ENCODE results near the gene SH3GL3.

The SH3GL3 gene

GRCh38 chr15:83446904-83447709, at the start of gene SH3GL3:
SH3GL3 (plus strand) TSS chr15:83447341; CDS start chr15:83447534, 193 bp downstream.
- FAIRE-seq = no peak

GRCh38 chr15:83398626-83399025, 48.5 kb upstream of the SH3GL3 start:
- no peak for FAIRE-seq

- FAIRE-seq = no peak
These were observed 43.0 kb upstream of the SH3GL3 start for GRCh38 chr15:83404121-83404520.

- FAIRE-seq = no peak
These were observed 36.6 kb upstream of the SH3GL3 start for GRCh38 chr15:83410532-83410931.

DNA sequence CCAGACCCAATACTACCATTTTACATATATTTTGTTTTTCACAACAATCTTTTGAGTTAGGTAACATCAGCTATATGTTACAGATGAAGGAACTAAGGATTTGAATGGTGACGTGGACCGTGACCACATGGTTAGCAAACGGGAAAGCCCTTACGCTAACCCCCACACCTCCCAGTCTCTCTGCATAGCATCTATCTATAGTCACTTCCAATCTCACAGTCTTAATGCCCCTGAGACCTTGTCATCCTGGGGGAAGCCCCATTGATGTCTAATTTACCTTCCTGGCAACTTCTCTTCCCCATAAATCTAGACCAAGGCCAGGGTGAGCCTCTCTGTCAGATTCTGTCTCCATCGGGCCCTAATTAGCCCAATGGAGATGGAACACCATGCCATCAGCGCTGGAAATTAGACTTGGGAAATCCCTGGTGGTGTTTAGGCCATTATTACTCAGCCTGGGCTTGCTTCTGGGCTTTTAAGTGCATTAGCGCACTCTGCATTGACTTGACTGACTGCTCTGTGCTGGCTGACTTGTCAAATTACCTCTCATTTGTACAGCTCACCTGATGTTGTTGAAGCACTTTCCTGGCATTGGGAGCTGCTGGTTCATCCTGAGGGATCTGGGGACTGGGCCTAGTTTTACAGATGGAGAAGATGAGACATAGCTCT, 34.0 kb upstream of the SH3GL3 start:
- FAIRE-seq = no peak

DNA sequence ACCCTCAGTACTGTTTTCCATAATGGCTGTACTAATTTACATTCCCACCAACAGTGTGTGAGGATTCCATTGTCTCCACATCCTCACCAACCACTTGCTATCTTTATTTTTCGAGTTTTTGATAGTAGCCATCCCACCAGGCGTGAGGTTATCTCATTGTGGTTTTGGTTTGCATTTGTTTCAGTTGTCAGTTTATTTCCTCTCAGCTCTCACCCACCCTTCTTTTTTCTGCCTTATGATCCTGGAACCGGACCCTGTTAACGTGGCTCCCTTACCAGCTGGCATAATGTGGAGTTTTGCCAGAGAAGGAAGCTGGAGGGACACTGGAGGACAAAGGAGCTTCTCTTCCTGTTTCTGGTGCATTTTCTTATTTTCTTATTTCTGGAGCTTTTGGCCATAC, 25.1 kb upstream of the SH3GL3 start:
- no peak for FAIRE-seq

DNA sequence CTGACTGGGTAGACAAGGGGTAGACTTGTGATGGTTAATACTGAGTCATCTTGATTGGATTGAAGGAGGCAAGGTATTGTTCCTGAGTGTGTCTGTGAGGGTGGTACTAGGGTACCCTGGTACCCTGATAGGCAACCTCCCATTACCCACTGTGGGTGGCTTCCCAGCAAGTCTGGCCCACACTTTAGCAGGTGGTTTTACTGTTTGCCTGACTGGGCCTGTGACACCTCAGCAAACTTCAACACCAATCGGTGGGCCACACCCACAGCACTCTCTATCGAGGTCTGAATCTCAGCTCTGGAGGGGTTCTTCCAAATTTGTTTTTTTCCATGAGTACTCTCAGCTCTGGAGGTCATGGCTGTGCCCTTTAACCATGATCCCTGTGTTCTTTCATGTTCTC, 24.6 kb upstream of the SH3GL3 start:
- no peak for FAIRE-seq

DNA sequence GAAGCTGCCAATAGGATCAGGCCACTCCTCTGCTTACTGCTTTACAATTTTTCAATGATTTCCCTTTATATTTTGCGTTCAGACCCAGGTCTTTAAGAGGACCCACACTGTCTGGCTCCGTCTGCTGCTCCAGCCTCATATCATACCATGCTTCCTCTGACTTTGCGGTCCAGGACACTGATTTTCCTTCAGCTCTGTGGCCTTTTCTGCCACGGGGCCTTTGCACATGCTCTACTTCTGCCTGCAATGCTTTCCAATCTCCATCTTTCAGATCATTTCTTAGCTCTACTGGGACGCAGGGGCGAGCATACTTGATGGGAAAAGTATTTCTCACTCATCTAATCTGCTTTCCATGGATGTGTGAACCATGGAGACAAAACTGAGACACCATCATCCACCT, 23.0 kb upstream of the SH3GL3 start:
- FAIRE-seq = no peak

DNA sequence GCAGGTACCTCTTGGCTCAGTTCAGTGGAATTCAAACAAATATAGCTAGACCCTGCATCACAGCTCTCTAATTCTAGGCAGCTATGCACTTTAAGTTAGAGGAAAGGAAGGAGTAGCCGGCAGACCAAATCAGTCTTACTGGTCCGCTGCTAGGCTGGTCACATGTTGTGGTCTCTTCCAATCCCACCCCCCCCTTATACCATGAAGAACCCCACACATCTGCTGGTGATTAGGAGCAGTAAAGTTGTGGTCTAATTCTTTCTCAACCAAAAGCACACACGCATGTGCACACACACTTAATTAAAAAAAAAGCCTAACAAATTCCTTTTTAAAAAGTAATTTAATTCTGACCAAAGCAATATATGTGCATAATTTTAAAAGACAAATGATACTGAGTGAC, 16.7 kb upstream of the SH3GL3 start:
- no peak for FAIRE-seq

- no peak for FAIRE-seq
These were observed 15.6 kb upstream of the SH3GL3 start for GRCh38 chr15:83431521-83431920.

- no peak for FAIRE-seq
These were observed 11.9 kb upstream of the SH3GL3 start for GRCh38 chr15:83435202-83435601.

DNA sequence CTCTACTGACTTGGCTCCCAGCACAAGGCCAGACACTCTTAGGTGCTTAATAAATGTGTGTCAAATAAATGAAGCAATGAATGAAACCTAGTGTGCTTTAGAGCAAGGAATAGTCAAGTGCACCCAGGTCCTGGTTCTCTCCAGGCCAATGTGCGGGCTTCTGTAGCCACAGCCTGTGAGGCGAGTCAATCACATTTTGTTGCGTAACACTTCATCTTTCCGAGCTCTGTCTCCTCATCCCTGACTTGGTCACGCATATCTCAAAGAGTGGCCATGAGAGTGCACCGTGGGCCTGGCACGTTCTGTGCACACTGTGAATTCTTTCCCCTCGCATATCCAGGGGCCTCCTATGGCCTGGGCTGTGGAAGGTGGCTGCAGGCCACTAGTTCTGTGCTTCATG, 11.4 kb upstream of the SH3GL3 start:
- no peak for FAIRE-seq

- no peak for FAIRE-seq
These were observed 10.5 kb upstream of the SH3GL3 start for GRCh38 chr15:83436513-83437158.

- no peak for FAIRE-seq
These were observed 3.9 kb upstream of the SH3GL3 start for GRCh38 chr15:83443076-83443847.

GRCh38 chr15:83444936-83445335, 2.2 kb upstream of the SH3GL3 start:
- no peak for FAIRE-seq

GRCh38 chr15:83445643-83446042, 1.5 kb upstream of the SH3GL3 start:
- FAIRE-seq = no peak

DNA sequence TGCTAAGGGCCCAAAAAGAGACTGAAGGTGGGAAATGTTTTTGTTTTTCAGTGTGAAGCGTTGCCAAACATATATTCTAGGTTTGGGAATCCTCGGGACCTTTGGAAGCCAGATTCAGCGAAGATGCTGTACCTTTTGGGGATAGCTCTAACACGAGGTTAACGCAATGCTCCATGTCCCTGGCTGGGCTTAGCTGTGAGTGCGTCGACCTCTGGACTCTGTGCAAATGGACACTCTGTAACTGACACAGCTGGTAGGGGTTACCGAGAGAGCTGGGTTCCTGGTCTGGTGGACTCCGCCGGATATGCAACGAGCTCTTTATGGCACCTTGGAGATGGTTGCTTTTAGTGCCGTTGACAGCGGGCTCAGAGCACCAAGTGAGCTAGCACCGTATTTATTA, 724 bp upstream of the SH3GL3 start:
- no peak for FAIRE-seq

- FAIRE-seq = no peak
These were observed 2.1 kb downstream of the SH3GL3 start for GRCh38 chr15:83449250-83449671.

DNA sequence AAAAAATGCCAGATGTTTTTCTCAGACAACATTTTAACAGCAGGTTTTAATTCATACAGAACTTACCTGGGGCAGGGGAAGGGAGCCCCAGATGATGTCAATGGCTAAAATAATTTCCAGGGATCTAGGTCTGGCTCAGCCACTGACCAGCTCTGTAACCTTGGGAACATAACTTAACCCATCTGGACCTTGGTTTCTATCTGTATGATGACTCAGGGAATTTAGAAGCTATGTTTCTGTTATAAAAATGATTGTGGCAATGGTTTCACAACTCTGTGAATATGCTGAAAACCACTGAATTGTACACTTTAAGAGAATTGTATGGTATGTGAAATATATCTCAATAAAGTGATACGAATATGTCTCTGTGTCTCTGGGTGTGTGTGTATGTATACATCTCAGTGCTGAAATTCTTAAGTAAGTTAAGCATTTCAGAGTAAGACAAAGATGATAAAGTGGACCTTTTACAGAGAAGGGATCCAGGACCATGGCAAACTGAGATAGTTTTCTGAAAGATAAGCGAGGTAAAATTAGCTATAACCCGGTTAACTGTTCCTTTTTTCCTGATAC, 2.9 kb downstream of the SH3GL3 start:
- FAIRE-seq = no peak

DNA sequence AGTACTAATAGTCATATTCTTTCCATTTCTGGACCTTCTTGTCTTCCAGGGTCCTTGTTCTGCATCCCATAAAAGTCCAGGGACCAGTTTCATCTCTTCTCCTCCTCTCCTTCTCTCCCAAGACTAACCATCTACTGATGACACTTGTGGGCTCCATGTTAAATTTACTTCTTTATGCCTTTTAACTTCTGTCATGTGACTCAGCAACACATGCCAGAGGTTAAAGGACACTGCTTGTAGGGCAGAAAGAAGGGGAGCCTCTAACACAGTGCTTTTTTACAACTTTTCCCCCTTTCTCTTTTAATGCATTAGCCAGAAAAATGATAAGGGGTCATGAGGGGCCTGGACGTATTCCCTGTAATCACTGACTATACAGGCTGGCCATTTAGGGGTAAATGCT, 10.0 kb downstream of the SH3GL3 start:
- FAIRE-seq = no peak

DNA sequence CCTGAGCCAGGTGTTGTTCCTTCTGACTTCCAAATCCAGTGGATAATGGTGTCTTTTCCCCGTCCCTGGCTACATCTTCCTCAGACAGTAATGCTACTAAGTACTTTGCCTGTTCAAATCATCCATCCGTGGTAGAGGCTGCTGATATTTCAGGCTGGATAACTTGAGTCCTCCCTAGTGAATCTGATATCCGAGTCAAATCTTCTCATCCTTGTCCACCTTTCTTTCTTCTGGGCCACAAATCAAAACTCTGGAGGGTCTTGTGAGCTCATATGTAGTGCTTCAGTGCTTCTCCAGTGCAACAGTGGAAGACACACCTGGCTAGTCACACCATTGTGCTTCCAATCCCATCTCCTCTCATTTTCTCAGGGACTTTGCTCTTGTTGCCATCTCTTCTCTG, 11.2 kb downstream of the SH3GL3 start:
- FAIRE-seq = no peak

GRCh38 chr15:83462026-83462425, 14.9 kb downstream of the SH3GL3 start:
- FAIRE-seq = no peak

GRCh38 chr15:83462953-83463433, 15.9 kb downstream of the SH3GL3 start:
- FAIRE-seq = no peak

Measured in colon (tissue), 2 donors.